Tibial nerve (tissue), 3 donors: Measurements from ENCODE around the gene ALDH18A1.

ENCODE experiments used
- CTCF ChIP-seq, 5 experiments: fragments of 200-600 bp in 3 of 5; fragments of 450-650 bp in 2 of 5; sonication (generic) in 3 of 5; IDR thresholded peaks; one replicate each; pipeline ENCODE4 v1.5.1; 2016 to 2019; ENCODE audit warnings: antibody characterized with exemption in 5 of 5, mild to moderate bottlenecking in 3 of 5, moderate library complexity in 2 of 5
- POLR2A ChIP-seq, 2 donors: fragments of 450-650 bp; IDR thresholded peaks; one replicate each; pipeline ENCODE4 v1.6.1; 2017; ENCODE audit warnings: antibody characterized with exemption in 2 of 2, mild to moderate bottlenecking in 2 of 2, moderate library complexity in 2 of 2

GRCh38 chr10:95626500-95626899 is 30.0 kb downstream of the ALDH18A1 start:
- no peak for TF ChIP-seq CTCF (IDR thresholded peaks at IDR 0.05)
- TF ChIP-seq POLR2A (IDR thresholded peaks at IDR 0.05): no peak
